ENCODE data around the gene MMP1. TPM values are rescaled to one million over a fixed set of nuclear protein-coding genes. Genes with fewer than 3 reads are reported as not detected.

MMP1 gene
- total RNA-seq, 1 experiment from 2014 or later = not detected

GRCh38 chr11:102800767-102801166 lies 2.8 kb upstream of the MMP1 start:
- H3K9me3 Mint-ChIP-seq = no peaks in the 10 kb centered on the region
- H3K27ac Mint-ChIP-seq = no peak overlapping the region
- no peaks in the 10 kb centered on the region for H3K36me3 Mint-ChIP-seq
- DNase-seq (ENCODE audit: low spot score) (no peak), ATAC-seq (no peak)
- no peak for TF ChIP-seq MAX (CRISPR knock-in tag; IDR thresholded peaks at IDR 0.05)
- no peak for TF ChIP-seq IRF1 (CRISPR knock-in tag; IDR thresholded peaks at IDR 0.05)
- no peak for TF ChIP-seq ZBTB43 (CRISPR knock-in tag; IDR thresholded peaks at IDR 0.05)
- no peak for TF ChIP-seq MXD4 (CRISPR knock-in tag; IDR thresholded peaks at IDR 0.05; ENCODE audit: borderline replicate concordance)
- no peak for TF ChIP-seq AR (CRISPR knock-in tag; IDR thresholded peaks at IDR 0.05)
- no peak for TF ChIP-seq AFF4 (CRISPR knock-in tag; IDR thresholded peaks at IDR 0.05; ENCODE audit: borderline replicate concordance)
- no peak for TF ChIP-seq KAT7 (CRISPR knock-in tag; IDR thresholded peaks at IDR 0.05; ENCODE audit: borderline replicate concordance)
- no peak for TF ChIP-seq STAT6 (CRISPR knock-in tag; conservative IDR thresholded peaks at IDR 0.05; ENCODE audit: low read depth)
- TF ChIP-seq JAZF1 (CRISPR knock-in tag; IDR thresholded peaks at IDR 0.05) = no peak
- TF ChIP-seq NFE2L1 (CRISPR knock-in tag; IDR thresholded peaks at IDR 0.05) = no peak
- TF ChIP-seq ATF6 (CRISPR knock-in tag; IDR thresholded peaks at IDR 0.05) = no peak
- TF ChIP-seq ZBTB21 (CRISPR knock-in tag; IDR thresholded peaks at IDR 0.05; ENCODE audit: borderline replicate concordance) = no peak
- no peak for TF ChIP-seq TP53 (CRISPR knock-in tag; IDR thresholded peaks at IDR 0.05)
- no peak for TF ChIP-seq ZNF532 (CRISPR knock-in tag; IDR thresholded peaks at IDR 0.05; ENCODE audit: borderline replicate concordance)
- TF ChIP-seq ZNF317 (CRISPR knock-in tag; IDR thresholded peaks at IDR 0.05; ENCODE audit: borderline replicate concordance, low read depth) = no peak
- no peak for TF ChIP-seq FOXJ3 (CRISPR knock-in tag; IDR thresholded peaks at IDR 0.05; ENCODE audit: borderline replicate concordance)
- no peak for TF ChIP-seq SOX15 (CRISPR knock-in tag; IDR thresholded peaks at IDR 0.05)
- CTCF ChIA-PET = no interaction called here
- POLR2A ChIA-PET = no interaction called here
- no peak overlapping the region for H3K4me3 Mint-ChIP-seq
- H3K4me1 Mint-ChIP-seq = no peaks in the 10 kb centered on the region
- no peaks in the 10 kb centered on the region for H3K27me3 Mint-ChIP-seq (ENCODE audit: low read depth)

Data from WTC11 (cell line).